GM13977 (cell line): ENCODE data around the gene VCL.

Source experiments
- DNase-seq: peaks from one replicate; pipeline ENCODE4 v3.0.0; 2012; ENCODE audit warnings: low spot score
- in situ Hi-C: fragments of 300-500 bp; cut with MboI; formaldehyde crosslinking; loops from one replicate; pipeline ENCODE4 v1.12.0; 2022; ENCODE audit warnings: low sequenced_read_pairs, low pct_unique_long_range_greater_than_20kb, mixed read lengths, inconsistent platforms; ENCODE audit not compliant: unreplicated experiment
- TF ChIP-seq, protein P1 (sequence below): IDR thresholded peaks from 2 replicates; pipeline ENCODE4 v1.5.1; 2012; ENCODE audit warnings: mild to moderate bottlenecking, control low read depth; ENCODE audit not compliant: insufficient read depth; ENCODE audit errors: extremely low read depth, missing control alignments

The VCL gene

DNA sequence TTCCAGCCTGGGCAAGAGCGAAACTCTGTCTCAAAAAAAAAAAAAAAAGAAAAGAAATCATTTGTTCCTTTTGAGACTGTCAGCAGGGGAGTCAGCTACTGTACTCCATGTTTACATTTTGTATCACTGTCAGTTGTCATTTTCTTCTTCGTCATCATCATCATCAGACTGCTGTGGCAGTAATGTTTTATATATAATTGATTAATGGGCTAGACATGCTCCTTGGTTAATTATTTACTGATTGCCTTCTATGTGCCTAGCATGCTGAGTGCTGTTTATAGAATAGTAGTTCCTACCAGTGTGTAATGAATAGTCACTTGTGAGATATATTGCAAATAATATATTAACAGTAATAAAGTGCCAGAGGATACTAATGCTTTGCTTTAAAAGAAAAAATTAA is 50.5 kb downstream of the VCL start:
- TF ChIP-seq, protein P1, sequence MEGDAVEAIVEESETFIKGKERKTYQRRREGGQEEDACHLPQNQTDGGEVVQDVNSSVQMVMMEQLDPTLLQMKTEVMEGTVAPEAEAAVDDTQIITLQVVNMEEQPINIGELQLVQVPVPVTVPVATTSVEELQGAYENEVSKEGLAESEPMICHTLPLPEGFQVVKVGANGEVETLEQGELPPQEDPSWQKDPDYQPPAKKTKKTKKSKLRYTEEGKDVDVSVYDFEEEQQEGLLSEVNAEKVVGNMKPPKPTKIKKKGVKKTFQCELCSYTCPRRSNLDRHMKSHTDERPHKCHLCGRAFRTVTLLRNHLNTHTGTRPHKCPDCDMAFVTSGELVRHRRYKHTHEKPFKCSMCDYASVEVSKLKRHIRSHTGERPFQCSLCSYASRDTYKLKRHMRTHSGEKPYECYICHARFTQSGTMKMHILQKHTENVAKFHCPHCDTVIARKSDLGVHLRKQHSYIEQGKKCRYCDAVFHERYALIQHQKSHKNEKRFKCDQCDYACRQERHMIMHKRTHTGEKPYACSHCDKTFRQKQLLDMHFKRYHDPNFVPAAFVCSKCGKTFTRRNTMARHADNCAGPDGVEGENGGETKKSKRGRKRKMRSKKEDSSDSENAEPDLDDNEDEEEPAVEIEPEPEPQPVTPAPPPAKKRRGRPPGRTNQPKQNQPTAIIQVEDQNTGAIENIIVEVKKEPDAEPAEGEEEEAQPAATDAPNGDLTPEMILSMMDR: no peak

DNA sequence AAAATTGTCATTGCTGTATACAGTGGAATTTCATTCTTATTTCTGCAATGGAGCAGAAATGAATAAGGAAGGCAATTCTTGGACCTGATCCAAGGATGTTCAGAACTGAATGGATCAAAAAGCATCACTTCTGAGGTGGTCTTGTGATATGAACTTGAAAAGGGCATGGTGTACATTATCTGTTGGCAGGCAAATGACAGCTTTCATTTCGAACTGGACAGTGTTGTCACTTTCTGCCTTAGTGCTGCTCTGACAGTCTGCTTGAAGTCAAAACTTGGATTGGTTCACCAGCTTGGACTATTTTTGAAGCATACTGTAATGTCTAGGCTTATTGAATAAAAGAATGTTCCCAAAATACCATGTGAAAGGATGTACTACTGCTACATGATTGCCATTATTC is 52.0 kb downstream of the VCL start:
- no peak for DNase-seq
- in situ Hi-C loops: no loop called here
- TF ChIP-seq, protein P1: no peak

More for the DNA sequence above, 50.5 kb downstream of the VCL start:
- in situ Hi-C loops: no loop called here
- no peak for DNase-seq

GRCh38 chr10:74050653-74051052 is 52.7 kb downstream of the VCL start:
- in situ Hi-C loops: no loop called here
- no peak for DNase-seq
- TF ChIP-seq, protein P1: no peak

GRCh38 chr10:74051736-74052342 is 53.9 kb downstream of the VCL start:
- in situ Hi-C loops: no loop called here
- no peak for DNase-seq
- TF ChIP-seq, protein P1: no peak

DNA sequence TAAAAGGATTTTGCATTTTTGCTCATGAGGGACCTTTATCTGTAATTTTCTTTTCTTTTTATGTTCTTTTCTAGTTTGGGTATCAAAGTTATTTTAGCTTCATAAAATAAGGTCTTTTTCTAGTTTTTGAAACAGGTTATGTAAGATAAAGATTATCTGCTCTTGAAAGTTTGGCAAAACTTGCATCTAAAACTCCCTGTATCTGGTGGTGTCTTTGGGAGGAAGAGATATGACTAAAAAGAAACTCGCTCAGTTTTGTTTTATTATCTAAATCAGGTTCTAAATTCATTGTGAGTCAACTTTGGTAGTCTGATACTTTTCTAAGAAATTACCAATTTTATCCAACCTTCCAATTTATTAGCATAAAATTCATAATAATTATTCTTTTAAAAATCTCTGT is 55.1 kb downstream of the VCL start:
- DNase-seq: no peak
- in situ Hi-C loops: no loop called here
- TF ChIP-seq, protein P1: no peak

DNA sequence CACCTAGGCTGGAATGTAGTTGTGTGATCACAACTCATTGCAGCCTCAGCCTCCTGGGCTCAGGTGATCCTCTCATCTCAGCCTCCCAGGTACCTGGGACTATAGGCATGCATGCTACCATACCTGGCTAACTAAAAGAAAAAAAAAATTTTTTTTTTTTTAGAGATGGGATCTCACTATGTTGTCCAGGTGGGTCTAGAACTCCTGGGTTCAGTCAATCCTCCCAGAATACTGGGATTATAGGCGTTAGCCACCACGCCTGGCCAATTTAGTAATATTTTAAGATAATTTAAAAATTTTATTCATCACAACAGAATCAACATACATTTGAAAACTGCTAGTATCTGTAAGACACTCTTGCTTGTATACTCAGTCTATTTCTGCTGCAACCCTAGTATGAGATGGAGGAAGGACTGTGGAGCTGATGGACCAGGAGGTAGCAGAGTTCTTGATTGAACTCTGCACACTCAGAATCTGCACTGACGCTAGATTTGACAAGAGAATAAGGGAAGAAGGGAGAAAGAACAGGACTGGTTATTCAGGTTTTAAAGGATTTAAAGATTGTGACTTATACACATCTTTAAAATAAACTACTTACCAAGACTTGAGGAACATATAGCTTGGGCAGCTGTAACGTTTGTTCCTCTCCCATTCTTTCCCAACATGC is 57.6 kb downstream of the VCL start:
- DNase-seq: no peak
- in situ Hi-C loops: no loop called here
- TF ChIP-seq, protein P1: no peak
